ENCODE measurements around the gene FAAP100. TPM values are rescaled to one million over a fixed set of nuclear protein-coding genes. Genes with fewer than 3 reads are reported as not detected.
A peak's percentile ranks its signal among the peaks of the same experiment; 100 is the strongest.

The FAAP100 gene
- total and polyA plus RNA-seq, 4 donors = 8.8 to 48.4 (median 26.6) TPM

- ATAC-seq (ENCODE audit: low FRiP score) = no peak
- H3K9me3 ChIP-seq (ENCODE audit: control insufficient read depth, low read length) = no peaks in the 10 kb centered on the region
- H3K36me3 ChIP-seq (ENCODE audit: control insufficient read depth in 1 of 2, insufficient read depth in 2 of 2, low read length in 1 of 2) = peaks cover 0 to 4% of the 10 kb centered on the region in 2 donors
- H3K27ac ChIP-seq (ENCODE audit: low read depth in 1 of 2, low read length in 2 of 2) = no peak overlapping the region
- intact Hi-C loops (cut with DNase I) = no loop called here
- no peak for DNase-seq
- H3K4me3 ChIP-seq (ENCODE audit: low read length in 2 of 2) = no peak overlapping the region
- no peaks in the 10 kb centered on the region for H3K27me3 ChIP-seq (ENCODE audit: control insufficient read depth in 1 of 2, insufficient read depth in 2 of 2, low read length in 1 of 2)
- 77 to 80% methylated on average over 4 of the region's 4 CpGs for WGBS, 2 donors
- H3K4me1 ChIP-seq (ENCODE audit: control insufficient read depth in 1 of 2, insufficient read depth in 2 of 2, low read length in 2 of 2) = no peaks in the 10 kb centered on the region
Measured at GRCh38 chr17:81561494-81561885, 9.3 kb upstream of the FAAP100 start.

GRCh38 chr17:81558941-81559806 lies 7.0 kb upstream of the FAAP100 start:
- H3K27ac ChIP-seq (ENCODE audit: low read depth in 1 of 2, low read length in 2 of 2) = no peak overlapping the region
- no peaks in the 10 kb centered on the region for H3K4me1 ChIP-seq (ENCODE audit: control insufficient read depth in 1 of 2, insufficient read depth in 2 of 2, low read length in 2 of 2)
- H3K9me3 ChIP-seq (ENCODE audit: control insufficient read depth, low read length) = no peaks in the 10 kb centered on the region
- H3K27me3 ChIP-seq (ENCODE audit: control insufficient read depth in 1 of 2, insufficient read depth in 2 of 2, low read length in 1 of 2) = no peaks in the 10 kb centered on the region
- no peak overlapping the region for H3K4me3 ChIP-seq (ENCODE audit: low read length in 2 of 2)
- DNase-seq (no peak), ATAC-seq (ENCODE audit: low FRiP score) (peak; percentile 57)
- peaks cover 0 to 4% of the 10 kb centered on the region in 2 donors for H3K36me3 ChIP-seq (ENCODE audit: control insufficient read depth in 1 of 2, insufficient read depth in 2 of 2, low read length in 1 of 2)
- WGBS, 2 donors = 58 to 67% methylated on average over 25 to 27 of the region's 27 CpGs
- intact Hi-C loops (cut with DNase I) = loop anchor here in 1 of 2 donors (5.0 kb wide), 1 partner anchor 38 kb away; no protein-coding TSS in a partner anchor

DNA sequence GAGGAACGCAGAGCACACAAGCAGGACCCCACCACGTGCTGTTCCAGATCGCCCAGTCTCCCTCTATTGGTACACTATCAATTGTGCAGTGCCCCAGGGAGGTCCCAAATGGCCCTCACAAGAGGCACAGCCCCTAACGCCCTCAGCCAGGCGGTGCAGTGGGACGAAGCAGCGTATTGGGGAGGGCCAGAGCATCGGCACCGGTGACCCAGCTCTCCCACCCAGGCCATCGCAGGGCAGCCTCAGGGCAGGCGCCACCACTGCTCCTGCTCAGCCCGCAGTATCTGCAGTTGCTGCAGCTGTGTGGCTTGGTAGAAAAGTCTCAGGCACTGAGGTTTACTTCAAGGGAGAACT lies 5.9 kb upstream of the FAAP100 start:
- no peaks in the 10 kb centered on the region for H3K4me1 ChIP-seq (ENCODE audit: control insufficient read depth in 1 of 2, insufficient read depth in 2 of 2, low read length in 2 of 2)
- ATAC-seq (ENCODE audit: low FRiP score) = no peak
- no peak for DNase-seq
- intact Hi-C loops (cut with DNase I) = loop anchor here in 1 of 2 donors (5.0 kb wide), 1 partner anchor 39 kb away; no protein-coding TSS in a partner anchor
- no peak overlapping the region for H3K27ac ChIP-seq (ENCODE audit: low read depth in 1 of 2, low read length in 2 of 2)
- H3K27me3 ChIP-seq (ENCODE audit: control insufficient read depth in 1 of 2, insufficient read depth in 2 of 2, low read length in 1 of 2) = no peaks in the 10 kb centered on the region
- H3K4me3 ChIP-seq (ENCODE audit: low read length in 2 of 2) = no peak overlapping the region
- H3K36me3 ChIP-seq (ENCODE audit: control insufficient read depth in 1 of 2, insufficient read depth in 2 of 2, low read length in 1 of 2) = peaks cover 0 to 4% of the 10 kb centered on the region in 2 donors
- 86 to 89% methylated on average over 12 of the region's 12 CpGs for WGBS, 2 donors
- H3K9me3 ChIP-seq (ENCODE audit: control insufficient read depth, low read length) = no peaks in the 10 kb centered on the region

DNA sequence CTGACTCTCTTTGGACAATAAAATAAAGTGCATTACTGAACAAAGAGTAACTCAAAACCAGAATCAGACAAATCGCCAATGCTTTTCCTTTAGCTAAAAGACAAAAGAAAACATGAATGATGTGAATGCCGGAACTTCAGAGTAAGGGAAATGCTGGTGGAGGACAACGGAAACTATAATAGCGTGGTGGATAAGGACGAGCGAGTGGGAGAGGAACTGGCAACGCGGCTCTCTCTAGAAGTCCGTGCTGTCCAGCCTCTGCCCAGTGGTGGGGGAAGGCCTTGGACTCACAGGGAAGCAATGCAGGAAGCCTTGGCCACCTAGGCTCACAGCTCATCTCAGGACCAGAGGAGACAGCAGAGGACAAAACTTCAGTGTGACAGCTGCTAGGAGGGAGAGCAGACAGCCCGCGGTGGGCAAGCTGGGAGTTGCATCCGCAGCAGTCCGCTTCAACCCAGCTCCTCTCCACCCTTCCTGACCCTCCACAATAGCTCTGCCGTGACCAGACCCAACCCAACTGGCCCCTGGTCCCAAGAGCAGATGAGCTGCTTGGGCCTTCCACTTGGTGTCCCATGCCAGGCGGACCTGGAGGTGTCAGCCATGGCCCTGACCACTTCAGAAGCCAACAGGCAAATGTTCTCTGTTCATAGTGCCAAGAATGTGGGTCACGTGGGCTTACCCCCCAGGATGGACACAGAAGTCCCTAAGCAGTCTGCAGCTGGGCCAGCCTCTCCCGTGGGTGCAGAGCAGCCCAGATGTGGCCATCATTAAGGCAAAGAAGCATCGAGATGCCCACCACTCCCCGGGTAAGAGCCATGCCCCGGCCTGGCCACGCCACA lies 5.3 kb upstream of the FAAP100 start:
- no peak for ATAC-seq (ENCODE audit: low FRiP score)
- Histone ChIP-seq H3K27ac (ENCODE audit: low read depth in 1 of 2, low read length in 2 of 2) (no peak overlapping the region), H3K4me3 (ENCODE audit: low read length in 2 of 2) (no peak overlapping the region), H3K9me3 (ENCODE audit: control insufficient read depth, low read length) (no peaks in the 10 kb centered on the region), H3K36me3 (ENCODE audit: control insufficient read depth in 1 of 2, insufficient read depth in 2 of 2, low read length in 1 of 2) (peaks cover 0 to 4% of the 10 kb centered on the region in 2 donors), H3K4me1 (ENCODE audit: control insufficient read depth in 1 of 2, insufficient read depth in 2 of 2, low read length in 2 of 2) (no peaks in the 10 kb centered on the region), H3K27me3 (ENCODE audit: control insufficient read depth in 1 of 2, insufficient read depth in 2 of 2, low read length in 1 of 2) (no peaks in the 10 kb centered on the region)
- no peak for DNase-seq
- 75 to 79% methylated on average over 21 of the region's 21 CpGs for WGBS, 2 donors
- intact Hi-C loops (cut with DNase I) = loop anchor here in 1 of 2 donors (5.0 kb wide), 1 partner anchor 40 kb away; no protein-coding TSS in a partner anchor

GRCh38 chr17:81556863-81557262 lies 4.7 kb upstream of the FAAP100 start:
- H3K4me3 ChIP-seq (ENCODE audit: low read length in 2 of 2) = no peak overlapping the region
- 87 to 89% methylated on average over 6 of the region's 6 CpGs for WGBS, 2 donors
- H3K27me3 ChIP-seq (ENCODE audit: control insufficient read depth in 1 of 2, insufficient read depth in 2 of 2, low read length in 1 of 2) = no peaks in the 10 kb centered on the region
- peaks cover 0 to 4% of the 10 kb centered on the region in 2 donors for H3K36me3 ChIP-seq (ENCODE audit: control insufficient read depth in 1 of 2, insufficient read depth in 2 of 2, low read length in 1 of 2)
- ATAC-seq (ENCODE audit: low FRiP score) = no peak
- no peak overlapping the region for H3K27ac ChIP-seq (ENCODE audit: low read depth in 1 of 2, low read length in 2 of 2)
- H3K9me3 ChIP-seq (ENCODE audit: control insufficient read depth, low read length) = no peaks in the 10 kb centered on the region
- no peak for DNase-seq
- intact Hi-C loops (cut with DNase I) = loop anchor here in 1 of 2 donors (5.0 kb wide), 1 partner anchor 40 kb away; no protein-coding TSS in a partner anchor
- H3K4me1 ChIP-seq (ENCODE audit: control insufficient read depth in 1 of 2, insufficient read depth in 2 of 2, low read length in 2 of 2) = no peaks in the 10 kb centered on the region

DNA sequence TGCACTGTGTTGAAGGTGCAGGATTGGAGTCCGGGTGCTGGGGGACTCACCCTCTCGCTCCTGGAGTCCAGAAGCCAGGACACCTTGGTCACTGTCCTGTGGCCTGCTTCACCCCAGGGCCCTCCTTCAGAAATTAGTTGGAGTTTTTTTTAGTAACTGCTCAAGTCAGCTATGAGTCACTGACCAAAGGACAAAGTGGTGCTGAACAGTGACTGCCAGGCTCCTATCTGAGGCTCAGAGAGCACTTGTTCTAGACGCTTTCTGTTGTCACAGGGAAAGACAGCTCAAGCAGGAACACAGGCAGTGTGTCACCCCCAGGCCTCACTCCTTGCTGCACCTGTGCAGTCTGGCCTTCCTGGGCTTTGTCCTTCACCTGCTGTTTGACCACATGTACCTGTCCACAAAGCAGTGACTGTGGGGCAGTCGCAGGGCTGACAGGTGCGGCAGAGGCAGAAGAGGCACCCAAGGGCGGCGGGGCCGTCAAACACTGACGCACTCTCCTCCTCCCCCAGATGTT lies 4.1 kb upstream of the FAAP100 start:
- Histone ChIP-seq H3K4me1 (ENCODE audit: control insufficient read depth in 1 of 2, insufficient read depth in 2 of 2, low read length in 2 of 2) (no peaks in the 10 kb centered on the region), H3K27me3 (ENCODE audit: control insufficient read depth in 1 of 2, insufficient read depth in 2 of 2, low read length in 1 of 2) (no peaks in the 10 kb centered on the region), H3K4me3 (ENCODE audit: low read length in 2 of 2) (no peak overlapping the region), H3K27ac (ENCODE audit: low read depth in 1 of 2, low read length in 2 of 2) (peak overlapping the region in 1 of 2 donors; percentile 37), H3K36me3 (ENCODE audit: control insufficient read depth in 1 of 2, insufficient read depth in 2 of 2, low read length in 1 of 2) (peaks cover 0 to 4% of the 10 kb centered on the region in 2 donors), H3K9me3 (ENCODE audit: control insufficient read depth, low read length) (no peaks in the 10 kb centered on the region)
- WGBS, 2 donors = 73 to 74% methylated on average over 9 of the region's 9 CpGs
- DNase-seq (no peak), ATAC-seq (ENCODE audit: low FRiP score) (no peak)
- intact Hi-C loops (cut with DNase I) = loop anchor here in 1 of 2 donors (5.0 kb wide), 1 partner anchor 41 kb away; no protein-coding TSS in a partner anchor

DNA sequence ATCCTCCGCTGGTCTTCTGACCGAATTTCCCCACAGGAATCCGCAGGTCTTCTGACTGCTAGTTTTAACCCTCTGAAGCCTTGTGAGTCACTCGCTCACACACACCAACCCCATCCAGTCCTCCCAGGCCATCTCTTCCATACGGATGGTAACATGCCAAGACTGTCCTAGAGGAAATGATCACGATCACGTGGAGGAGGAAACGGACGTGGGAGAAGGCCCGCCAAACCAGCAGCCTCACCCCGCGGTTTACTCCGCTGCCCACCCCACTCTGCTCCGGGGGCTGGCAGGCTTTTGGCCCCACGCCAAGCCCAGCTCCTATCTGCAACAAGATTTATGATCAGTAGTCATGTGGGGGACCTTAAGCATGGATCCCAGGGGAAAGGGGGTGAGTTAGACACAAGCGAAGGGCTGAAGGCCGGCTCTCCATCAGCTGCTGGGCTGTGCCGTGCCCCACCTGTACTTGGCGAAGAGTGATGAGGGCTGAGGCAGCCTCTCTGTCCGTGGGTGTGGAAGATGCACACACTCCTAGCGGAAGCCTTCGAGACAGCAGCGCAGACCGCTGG lies 1.5 kb upstream of the FAAP100 start:
- H3K9me3 ChIP-seq (ENCODE audit: control insufficient read depth, low read length) = no peaks in the 10 kb centered on the region
- peak overlapping the region in 1 of 2 donors; percentile 69 for H3K27ac ChIP-seq (ENCODE audit: low read depth in 1 of 2, low read length in 2 of 2)
- H3K27me3 ChIP-seq (ENCODE audit: control insufficient read depth in 1 of 2, insufficient read depth in 2 of 2, low read length in 1 of 2) = no peaks in the 10 kb centered on the region
- no peak for DNase-seq
- H3K36me3 ChIP-seq (ENCODE audit: control insufficient read depth in 1 of 2, insufficient read depth in 2 of 2, low read length in 1 of 2) = no peaks in the 10 kb centered on the region
- H3K4me3 ChIP-seq (ENCODE audit: low read length in 2 of 2) = peak overlapping the region in 1 of 2 donors; percentile 66
- no peaks in the 10 kb centered on the region for H3K4me1 ChIP-seq (ENCODE audit: control insufficient read depth in 1 of 2, insufficient read depth in 2 of 2, low read length in 2 of 2)
- intact Hi-C loops (cut with DNase I) = loop anchor here (2.0 to 5.0 kb wide), 4 partner anchors 13 to 261 kb away; no protein-coding TSS in a partner anchor
- WGBS, 2 donors = 19 to 21% methylated on average over 24 of the region's 24 CpGs
- peak; percentile 3 for ATAC-seq (ENCODE audit: low FRiP score)

DNA sequence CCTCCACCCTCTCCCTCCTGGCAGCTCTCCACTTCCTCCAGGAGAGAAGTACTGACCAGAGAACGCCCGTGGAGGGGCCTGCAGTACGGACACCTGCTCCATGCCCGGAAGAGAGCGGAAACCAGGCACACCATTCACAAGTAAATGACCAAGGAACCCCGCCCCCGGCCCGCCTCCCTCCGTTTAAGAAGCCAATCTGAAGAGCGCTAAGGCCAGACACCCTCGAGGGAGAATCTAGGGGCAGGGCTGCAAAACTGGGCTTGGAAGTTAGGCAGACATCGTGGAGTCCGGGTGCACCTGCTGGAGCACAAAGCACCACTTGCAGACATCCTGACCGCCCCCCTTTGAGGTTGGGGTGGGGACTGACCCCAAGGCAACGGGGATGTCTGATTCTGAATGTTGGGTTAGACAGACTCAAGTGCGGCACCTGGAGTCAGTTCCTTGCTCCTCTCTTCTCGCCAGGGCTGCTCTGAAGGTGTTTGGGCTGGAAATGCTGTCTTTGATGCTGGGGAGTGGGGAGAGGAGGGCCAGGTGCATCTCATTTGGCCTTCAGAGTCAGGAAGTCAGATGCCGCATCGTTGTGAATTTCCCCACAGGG lies 964 bp upstream of the FAAP100 start:
- ATAC-seq (ENCODE audit: low FRiP score) (peak; percentile 77), DNase-seq (peak; percentile 77 to 90)
- Histone ChIP-seq H3K4me1 (ENCODE audit: control insufficient read depth in 1 of 2, insufficient read depth in 2 of 2, low read length in 2 of 2) (no peaks in the 10 kb centered on the region), H3K9me3 (ENCODE audit: control insufficient read depth, low read length) (no peaks in the 10 kb centered on the region), H3K27me3 (ENCODE audit: control insufficient read depth in 1 of 2, insufficient read depth in 2 of 2, low read length in 1 of 2) (no peaks in the 10 kb centered on the region), H3K27ac (ENCODE audit: low read depth in 1 of 2, low read length in 2 of 2) (peak overlapping the region in 1 of 2 donors; percentile 79), H3K4me3 (ENCODE audit: low read length in 2 of 2) (peak overlapping the region; percentile 39 to 66), H3K36me3 (ENCODE audit: control insufficient read depth in 1 of 2, insufficient read depth in 2 of 2, low read length in 1 of 2) (no peaks in the 10 kb centered on the region)
- intact Hi-C loops (cut with DNase I) = loop anchor here (2.0 to 5.0 kb wide), 4 partner anchors 14 to 261 kb away; no protein-coding TSS in a partner anchor
- 1 to 2% methylated on average over 18 to 19 of the region's 19 CpGs for WGBS, 2 donors

Data from aorta (tissue), 5 donors.